ENCODE results near the gene AK9. TPM values are rescaled to one million over a fixed set of nuclear protein-coding genes. Genes with fewer than 3 reads are reported as not detected.
A peak's percentile ranks its signal among the peaks of the same experiment; 100 is the strongest.

AK9 gene
- total and polyA plus RNA-seq, 12 donors: 1.9 to 9.9 (median 5.4) TPM

DNA sequence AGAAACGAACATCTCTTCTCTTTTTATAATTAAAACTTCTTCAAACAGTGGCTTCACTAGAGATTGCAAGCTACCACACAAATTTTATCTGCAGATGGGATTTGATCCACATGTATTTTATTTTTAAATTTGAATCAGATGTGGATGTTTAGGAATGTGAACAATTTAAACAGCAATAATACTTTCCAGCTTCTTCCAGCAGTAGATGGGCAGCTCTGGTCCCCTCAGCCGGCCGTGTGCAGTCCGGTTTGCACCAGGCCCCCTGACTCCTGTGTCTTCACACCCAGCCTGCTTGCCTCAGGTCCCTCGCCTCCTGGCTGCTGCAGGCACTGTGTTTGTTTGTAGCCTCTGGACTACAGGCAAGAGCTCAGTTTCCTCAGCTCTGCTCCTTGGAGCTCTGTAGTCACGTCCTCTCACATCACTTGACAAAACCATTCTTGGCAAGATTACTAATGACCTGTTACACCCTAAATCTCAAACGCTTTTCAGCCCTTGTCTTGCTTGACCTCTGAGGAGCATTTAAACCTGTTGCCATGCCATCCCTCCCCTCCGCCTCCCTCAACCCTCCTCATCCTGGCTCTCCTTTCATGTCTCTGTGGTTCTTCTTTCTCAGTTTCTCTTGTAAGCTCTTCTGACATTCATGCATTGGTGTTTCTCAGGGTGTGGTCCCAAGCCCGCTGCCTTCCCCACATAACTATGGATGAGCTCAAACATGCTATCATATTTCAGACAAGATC is 194.8 kb downstream of the AK9 start:
- no peaks in the 10 kb centered on the region for H3K36me3 ChIP-seq (replicated peaks in 1 of 2)
- H3K4me1 ChIP-seq (replicated peaks in 1 of 2): no peaks in the 10 kb centered on the region
- H3K27ac ChIP-seq: no peak overlapping the region
- 80 to 86% (median 82%) methylated on average over 6 to 9 of the region's 9 CpGs for WGBS, 4 donors
- intact Hi-C loops (cut with DNase I): no loop called here
- no peak for DNase-seq
- TF ChIP-seq POLR2A (IDR thresholded peaks at IDR 0.05): no peak
- TF ChIP-seq, protein P1, sequence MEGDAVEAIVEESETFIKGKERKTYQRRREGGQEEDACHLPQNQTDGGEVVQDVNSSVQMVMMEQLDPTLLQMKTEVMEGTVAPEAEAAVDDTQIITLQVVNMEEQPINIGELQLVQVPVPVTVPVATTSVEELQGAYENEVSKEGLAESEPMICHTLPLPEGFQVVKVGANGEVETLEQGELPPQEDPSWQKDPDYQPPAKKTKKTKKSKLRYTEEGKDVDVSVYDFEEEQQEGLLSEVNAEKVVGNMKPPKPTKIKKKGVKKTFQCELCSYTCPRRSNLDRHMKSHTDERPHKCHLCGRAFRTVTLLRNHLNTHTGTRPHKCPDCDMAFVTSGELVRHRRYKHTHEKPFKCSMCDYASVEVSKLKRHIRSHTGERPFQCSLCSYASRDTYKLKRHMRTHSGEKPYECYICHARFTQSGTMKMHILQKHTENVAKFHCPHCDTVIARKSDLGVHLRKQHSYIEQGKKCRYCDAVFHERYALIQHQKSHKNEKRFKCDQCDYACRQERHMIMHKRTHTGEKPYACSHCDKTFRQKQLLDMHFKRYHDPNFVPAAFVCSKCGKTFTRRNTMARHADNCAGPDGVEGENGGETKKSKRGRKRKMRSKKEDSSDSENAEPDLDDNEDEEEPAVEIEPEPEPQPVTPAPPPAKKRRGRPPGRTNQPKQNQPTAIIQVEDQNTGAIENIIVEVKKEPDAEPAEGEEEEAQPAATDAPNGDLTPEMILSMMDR (IDR thresholded peaks at IDR 0.05): no peak
- H3K9me3 ChIP-seq (replicated peaks in 1 of 3): no peaks in the 10 kb centered on the region
- H3K4me3 ChIP-seq: no peak overlapping the region
- H3K27me3 ChIP-seq: no peaks in the 10 kb centered on the region

DNA sequence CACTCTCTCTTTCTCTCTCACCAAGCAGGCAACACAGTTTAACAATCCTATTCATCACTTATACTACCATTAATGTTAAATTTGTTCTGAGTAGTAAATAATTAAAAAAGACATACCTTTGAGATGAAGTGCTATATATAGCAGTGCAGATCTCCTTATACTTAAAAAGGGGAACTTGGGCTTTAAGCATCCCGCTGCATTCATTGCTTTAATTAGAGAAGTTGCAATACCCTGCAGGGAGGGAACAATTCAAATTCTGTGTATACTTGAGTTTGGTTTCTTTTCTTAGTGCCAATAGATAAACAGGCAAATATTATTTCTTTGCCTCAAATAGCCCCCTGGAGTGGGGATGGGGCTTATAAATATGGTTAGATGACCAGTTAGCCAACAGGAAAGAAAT is 197.1 kb downstream of the AK9 start:
- WGBS, 4 donors: 83 to 92% (median 87%) methylated on average over 1 of the region's 1 CpG
- Histone ChIP-seq H3K9me3 (replicated peaks in 1 of 3) (no peaks in the 10 kb centered on the region), H3K27me3 (no peaks in the 10 kb centered on the region), H3K27ac (no peak overlapping the region), H3K4me1 (replicated peaks in 1 of 2) (no peaks in the 10 kb centered on the region), H3K36me3 (replicated peaks in 1 of 2) (no peaks in the 10 kb centered on the region), H3K4me3 (no peak overlapping the region)
- intact Hi-C loops (cut with DNase I): no loop called here
- DNase-seq: no peak
- TF ChIP-seq POLR2A (IDR thresholded peaks at IDR 0.05): no peak
- TF ChIP-seq, protein P1 (IDR thresholded peaks at IDR 0.05): no peak

DNA sequence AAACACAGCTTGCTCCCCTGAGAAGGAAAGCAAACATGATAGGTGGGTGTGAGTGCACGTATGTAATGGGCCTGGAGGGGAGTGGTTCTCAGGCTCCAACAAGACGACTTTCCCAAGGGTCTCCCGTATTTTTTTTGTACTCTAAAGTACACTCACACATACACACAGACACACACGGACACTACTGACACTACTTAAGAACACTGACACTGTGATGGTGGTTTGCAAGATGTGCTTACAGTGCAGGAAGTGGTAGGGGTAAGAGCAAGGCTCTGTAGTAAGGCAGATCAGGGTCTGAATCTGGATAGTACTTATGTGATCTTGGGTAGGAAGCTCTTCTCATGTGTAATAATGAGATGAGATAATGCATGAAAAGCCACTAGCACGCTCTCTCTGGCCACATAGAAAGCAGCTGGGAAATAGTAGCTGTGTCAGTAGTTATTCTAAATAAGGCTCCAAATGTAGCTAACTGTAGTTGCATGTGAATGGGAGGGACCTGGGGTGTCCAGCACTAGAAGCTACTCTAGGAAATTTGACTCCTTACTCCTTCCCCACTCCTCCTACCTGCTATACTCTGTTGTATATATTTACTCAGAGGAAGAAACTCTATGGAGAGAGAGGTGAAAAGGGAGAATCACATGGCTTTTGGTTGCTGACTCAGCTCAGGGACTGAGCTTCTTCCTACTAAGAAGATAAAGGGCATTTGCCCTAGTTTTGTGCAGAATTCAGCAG is 199.6 kb downstream of the AK9 start:
- WGBS, 4 donors: 69 to 75% (median 71%) methylated on average over 5 of the region's 5 CpGs
- intact Hi-C loops (cut with DNase I): no loop called here
- Histone ChIP-seq H3K36me3 (replicated peaks in 1 of 2) (no peaks in the 10 kb centered on the region), H3K27ac (no peak overlapping the region), H3K4me1 (replicated peaks in 1 of 2) (no peaks in the 10 kb centered on the region), H3K4me3 (no peak overlapping the region), H3K27me3 (no peaks in the 10 kb centered on the region), H3K9me3 (replicated peaks in 1 of 3) (no peaks in the 10 kb centered on the region)
- DNase-seq: peak in 1 of 7 donors; percentile 11
- TF ChIP-seq POLR2A (IDR thresholded peaks at IDR 0.05): no peak

DNA sequence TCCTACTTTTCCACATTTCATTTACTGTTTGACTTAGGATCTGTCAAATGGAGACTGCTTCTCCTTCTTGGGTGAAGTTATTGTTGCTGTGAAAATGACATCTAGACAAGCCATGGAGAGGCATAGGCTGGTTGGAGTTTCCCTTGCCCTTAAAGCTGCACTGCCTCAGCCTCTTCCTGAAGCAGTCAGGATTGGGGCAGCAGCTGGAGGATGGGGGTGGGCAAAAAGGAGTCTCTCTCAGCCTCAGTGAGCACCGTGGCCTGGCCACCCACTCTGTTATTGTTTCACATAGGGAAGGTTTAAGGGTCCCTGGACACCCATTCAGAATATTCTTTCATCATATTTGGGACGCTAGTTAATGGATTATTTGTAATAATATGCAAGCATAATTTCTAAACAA is 200.3 kb downstream of the AK9 start:
- TF ChIP-seq, protein P1 (IDR thresholded peaks at IDR 0.05): no peak
- no peak for TF ChIP-seq POLR2A (IDR thresholded peaks at IDR 0.05)
- Histone ChIP-seq H3K9me3 (replicated peaks in 1 of 3) (no peaks in the 10 kb centered on the region), H3K27ac (no peak overlapping the region), H3K4me3 (no peak overlapping the region), H3K4me1 (replicated peaks in 1 of 2) (no peaks in the 10 kb centered on the region), H3K27me3 (no peaks in the 10 kb centered on the region), H3K36me3 (replicated peaks in 1 of 2) (no peaks in the 10 kb centered on the region)
- 75 to 80% (median 79%) methylated on average over 2 of the region's 2 CpGs for WGBS, 4 donors
- intact Hi-C loops (cut with DNase I): no loop called here
- no peak for DNase-seq
